ENCODE results near the gene PREPL. TPM values are rescaled to one million over a fixed set of nuclear protein-coding genes. Genes with fewer than 3 reads are reported as not detected.

PREPL gene
- total and polyA plus RNA-seq, 2 donors (not counting 1 experiment from before 2014, with no cell fraction given), result 5.5 to 34.0 TPM

DNA sequence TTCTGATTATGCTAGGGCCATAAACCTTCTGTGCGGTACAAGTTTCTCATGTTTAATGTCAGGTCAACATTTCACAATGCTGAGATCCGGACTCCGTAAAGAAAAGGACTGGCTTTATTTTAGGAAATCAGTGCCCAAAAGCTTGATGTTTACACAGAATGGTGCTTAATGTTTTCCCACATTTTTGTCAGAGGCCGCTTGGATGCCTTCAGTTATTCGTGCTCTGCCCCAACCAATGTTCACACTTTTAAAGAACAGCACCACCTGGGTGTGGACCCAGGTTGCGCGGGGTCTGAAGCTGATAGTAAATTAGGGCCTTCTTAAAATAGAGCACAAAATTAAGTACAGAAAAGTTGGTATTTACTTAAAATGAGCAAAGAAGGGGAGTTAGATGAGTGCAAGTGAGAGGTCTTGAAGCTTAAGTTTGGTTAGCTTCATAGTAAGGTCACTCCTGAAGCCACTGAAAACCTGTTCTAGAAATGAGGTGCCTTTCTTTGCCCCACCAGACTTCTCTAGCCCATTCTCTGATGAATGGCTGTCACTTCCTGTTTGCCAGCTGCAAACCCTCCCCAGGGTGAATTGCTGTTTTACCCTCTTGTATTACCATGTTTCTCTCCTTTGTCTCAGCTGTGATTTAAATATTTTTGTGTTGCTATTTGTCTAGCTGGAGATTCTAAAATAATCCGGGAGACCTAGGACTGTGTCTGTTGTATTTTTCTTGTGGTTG is 65.5 kb downstream of the PREPL start:
- H3K4me1 Mint-ChIP-seq, result peaks cover 12% of the 10 kb centered on the region

GRCh38 chr2:44295113-44295512 is 66.2 kb downstream of the PREPL start:
- no peaks in the 10 kb centered on the region for H4K20me1 ChIP-seq (ENCODE audit: control insufficient read depth, insufficient read depth, low read length, poor library complexity, severe bottlenecking)
- H3K9ac ChIP-seq (ENCODE audit: low read length), result no peak overlapping the region
- TF ChIP-seq EZH2 (IDR thresholded peaks at IDR 0.05; ENCODE audit: borderline replicate concordance, insufficient read depth, low read depth, low read length, poor library complexity, severe bottlenecking), result no peak
- TF ChIP-seq, protein P1, sequence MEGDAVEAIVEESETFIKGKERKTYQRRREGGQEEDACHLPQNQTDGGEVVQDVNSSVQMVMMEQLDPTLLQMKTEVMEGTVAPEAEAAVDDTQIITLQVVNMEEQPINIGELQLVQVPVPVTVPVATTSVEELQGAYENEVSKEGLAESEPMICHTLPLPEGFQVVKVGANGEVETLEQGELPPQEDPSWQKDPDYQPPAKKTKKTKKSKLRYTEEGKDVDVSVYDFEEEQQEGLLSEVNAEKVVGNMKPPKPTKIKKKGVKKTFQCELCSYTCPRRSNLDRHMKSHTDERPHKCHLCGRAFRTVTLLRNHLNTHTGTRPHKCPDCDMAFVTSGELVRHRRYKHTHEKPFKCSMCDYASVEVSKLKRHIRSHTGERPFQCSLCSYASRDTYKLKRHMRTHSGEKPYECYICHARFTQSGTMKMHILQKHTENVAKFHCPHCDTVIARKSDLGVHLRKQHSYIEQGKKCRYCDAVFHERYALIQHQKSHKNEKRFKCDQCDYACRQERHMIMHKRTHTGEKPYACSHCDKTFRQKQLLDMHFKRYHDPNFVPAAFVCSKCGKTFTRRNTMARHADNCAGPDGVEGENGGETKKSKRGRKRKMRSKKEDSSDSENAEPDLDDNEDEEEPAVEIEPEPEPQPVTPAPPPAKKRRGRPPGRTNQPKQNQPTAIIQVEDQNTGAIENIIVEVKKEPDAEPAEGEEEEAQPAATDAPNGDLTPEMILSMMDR (IDR thresholded peaks at IDR 0.05), result no peak
- Mint-ChIP-seq H3K4me3 (no peak overlapping the region), H3K9me3 (ENCODE audit: insufficient read depth) (no peaks in the 10 kb centered on the region), H3K27me3 (peaks cover 23% of the 10 kb centered on the region), H3K4me1 (peaks cover 12% of the 10 kb centered on the region), H3K27ac (no peak overlapping the region)
- H3K9me3 ChIP-seq (ENCODE audit: control extremely low read depth in 1 of 3, control insufficient read depth in 2 of 3, insufficient read depth in 1 of 3, low read length in 2 of 3), result no peaks in the 10 kb centered on the region
- DNase-seq (no peak), ATAC-seq (ENCODE audit: low read depth) (no peak)
- ChIA-PET POLR2A (no interaction called here), CTCF (interaction anchor here (1.1 to 1.8 kb wide), 4 partner anchors 12 to 251 kb away, joined by 3 to 6 read pairs (median 4); no protein-coding TSS in a partner anchor)
- intact Hi-C loops (cut with micrococcal nuclease), result no loop called here
- no peak overlapping the region for H2AFZ ChIP-seq (ENCODE audit: insufficient read depth, low read depth, low read length, poor library complexity, severe bottlenecking)
- H3K4me1 ChIP-seq (ENCODE audit: control insufficient read depth in 2 of 2, insufficient read depth in 2 of 2, low read length in 2 of 2), result peaks cover 0 to 2% of the 10 kb centered on the region in 2 donors
- H3K79me2 ChIP-seq (ENCODE audit: control insufficient read depth, insufficient read depth, low read length), result no peaks in the 10 kb centered on the region
- no peak overlapping the region for H3K4me3 ChIP-seq (ENCODE audit: control extremely low read depth in 1 of 5, extremely low read depth in 1 of 5, insufficient read depth in 1 of 5, low read depth in 2 of 5, low read length in 4 of 5)
- peaks cover 0 to 10% (median 3%) of the 10 kb centered on the region in 4 experiments for H3K27me3 ChIP-seq (replicated peaks in 1 of 4; ENCODE audit: control extremely low read depth in 1 of 4, control insufficient read depth in 3 of 4, insufficient read depth in 4 of 4, low read length in 3 of 4)
- 97% methylated on average over 4 of the region's 5 CpGs for WGBS (ENCODE audit: insufficient coverage)
- no peaks in the 10 kb centered on the region for H3K36me3 ChIP-seq (replicated peaks in 1 of 2; ENCODE audit: control extremely low read depth in 1 of 2, control insufficient read depth in 1 of 2, extremely low read depth in 1 of 2, insufficient read depth in 2 of 2, low read length in 1 of 2)
- H3K27ac ChIP-seq (ENCODE audit: low read length in 2 of 2), result no peak overlapping the region
- no peak overlapping the region for H3K4me2 ChIP-seq (replicated peaks; ENCODE audit: low read depth, low read length, poor library complexity, severe bottlenecking)

More for the DNA sequence above, 65.5 kb downstream of the PREPL start:
- H3K36me3 ChIP-seq (replicated peaks in 1 of 2; ENCODE audit: control extremely low read depth in 1 of 2, control insufficient read depth in 1 of 2, extremely low read depth in 1 of 2, insufficient read depth in 2 of 2, low read length in 1 of 2), result no peaks in the 10 kb centered on the region
- no peaks in the 10 kb centered on the region for H3K9me3 ChIP-seq (ENCODE audit: control extremely low read depth in 1 of 3, control insufficient read depth in 2 of 3, insufficient read depth in 1 of 3, low read length in 2 of 3)
- H3K4me1 ChIP-seq (ENCODE audit: control insufficient read depth in 2 of 2, insufficient read depth in 2 of 2, low read length in 2 of 2), result peaks cover 0 to 2% of the 10 kb centered on the region in 2 donors
- no peaks in the 10 kb centered on the region for H3K79me2 ChIP-seq (ENCODE audit: control insufficient read depth, insufficient read depth, low read length)
- no peak overlapping the region for H2AFZ ChIP-seq (ENCODE audit: insufficient read depth, low read depth, low read length, poor library complexity, severe bottlenecking)
- POLR2A ChIA-PET, result no interaction called here
- H4K20me1 ChIP-seq (ENCODE audit: control insufficient read depth, insufficient read depth, low read length, poor library complexity, severe bottlenecking), result no peaks in the 10 kb centered on the region
- CTCF ChIA-PET, result interaction anchor here (0.9 to 1.8 kb wide), 4 partner anchors 11 to 52 kb away, joined by 3 to 6 read pairs (median 3); no protein-coding TSS in a partner anchor
- H3K27ac ChIP-seq (ENCODE audit: low read length in 2 of 2), result no peak overlapping the region
- H3K4me3 ChIP-seq (ENCODE audit: control extremely low read depth in 1 of 5, extremely low read depth in 1 of 5, insufficient read depth in 1 of 5, low read depth in 2 of 5, low read length in 4 of 5), result no peak overlapping the region
- no peak overlapping the region for H3K4me2 ChIP-seq (replicated peaks; ENCODE audit: low read depth, low read length, poor library complexity, severe bottlenecking)
- peaks cover 22% of the 10 kb centered on the region for H3K27me3 Mint-ChIP-seq
- DNase-seq (peak; percentile 11), ATAC-seq (ENCODE audit: low read depth) (no peak)
- no peak overlapping the region for H3K27ac Mint-ChIP-seq
- TF ChIP-seq, protein P1 (IDR thresholded peaks at IDR 0.05), result no peak
- no peak for TF ChIP-seq EZH2 (IDR thresholded peaks at IDR 0.05; ENCODE audit: borderline replicate concordance, insufficient read depth, low read depth, low read length, poor library complexity, severe bottlenecking)
- H3K4me3 Mint-ChIP-seq, result no peak overlapping the region
- H3K9me3 Mint-ChIP-seq (ENCODE audit: insufficient read depth), result no peaks in the 10 kb centered on the region
- intact Hi-C loops (cut with micrococcal nuclease), result no loop called here
- peaks cover 0 to 10% (median 3%) of the 10 kb centered on the region in 4 experiments for H3K27me3 ChIP-seq (replicated peaks in 1 of 4; ENCODE audit: control extremely low read depth in 1 of 4, control insufficient read depth in 3 of 4, insufficient read depth in 4 of 4, low read length in 3 of 4)
- 83% methylated on average over 5 of the region's 8 CpGs for WGBS (ENCODE audit: insufficient coverage)
- no peak overlapping the region for H3K9ac ChIP-seq (ENCODE audit: low read length)

Data from B cell (primary cell).